ENCODE results near the gene FAM13A.

GRCh38 chr4:89026542-89026941 is 30.4 kb downstream of the FAM13A start:
- TF ChIP-seq, protein P1, sequence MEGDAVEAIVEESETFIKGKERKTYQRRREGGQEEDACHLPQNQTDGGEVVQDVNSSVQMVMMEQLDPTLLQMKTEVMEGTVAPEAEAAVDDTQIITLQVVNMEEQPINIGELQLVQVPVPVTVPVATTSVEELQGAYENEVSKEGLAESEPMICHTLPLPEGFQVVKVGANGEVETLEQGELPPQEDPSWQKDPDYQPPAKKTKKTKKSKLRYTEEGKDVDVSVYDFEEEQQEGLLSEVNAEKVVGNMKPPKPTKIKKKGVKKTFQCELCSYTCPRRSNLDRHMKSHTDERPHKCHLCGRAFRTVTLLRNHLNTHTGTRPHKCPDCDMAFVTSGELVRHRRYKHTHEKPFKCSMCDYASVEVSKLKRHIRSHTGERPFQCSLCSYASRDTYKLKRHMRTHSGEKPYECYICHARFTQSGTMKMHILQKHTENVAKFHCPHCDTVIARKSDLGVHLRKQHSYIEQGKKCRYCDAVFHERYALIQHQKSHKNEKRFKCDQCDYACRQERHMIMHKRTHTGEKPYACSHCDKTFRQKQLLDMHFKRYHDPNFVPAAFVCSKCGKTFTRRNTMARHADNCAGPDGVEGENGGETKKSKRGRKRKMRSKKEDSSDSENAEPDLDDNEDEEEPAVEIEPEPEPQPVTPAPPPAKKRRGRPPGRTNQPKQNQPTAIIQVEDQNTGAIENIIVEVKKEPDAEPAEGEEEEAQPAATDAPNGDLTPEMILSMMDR (IDR thresholded peaks at IDR 0.05), result no peak
- no peak for TF ChIP-seq POLR2A (IDR thresholded peaks at IDR 0.05)
- TF ChIP-seq POLR2AphosphoS5 (IDR thresholded peaks at IDR 0.05), result no peak

Data from breast epithelium (tissue), 3 donors.